Thymus (tissue), 11 donors: ENCODE results near the gene ZIC5. TPM values are rescaled to one million over a fixed set of nuclear protein-coding genes. Genes with fewer than 3 reads are reported as not detected.

Experiments
- DNase-seq, 9 donors: peaks; one replicate each; pipeline ENCODE4 v3.0.0-alpha.2; 2013; ENCODE audit warnings: low spot score in 9 of 9, low read depth in 6 of 9, missing footprints in 1 of 9
- H3K27ac ChIP-seq, 2 donors: one replicate each; pipeline ENCODE4 v1.5.1; 2013; ENCODE audit warnings: control low read depth in 1 of 2, low read depth in 1 of 2, low read length in 1 of 2, mild to moderate bottlenecking in 1 of 2, moderate library complexity in 1 of 2
- H3K27me3 ChIP-seq, 2 donors: one replicate each; pipeline ENCODE4 v1.5.1; 2013; ENCODE audit warnings: low read length in 1 of 2; ENCODE audit not compliant: control insufficient read depth in 2 of 2, insufficient read depth in 1 of 2
- H3K36me3 ChIP-seq, 2 donors: one replicate each; pipeline ENCODE4 v1.5.1; 2013; ENCODE audit warnings: low read length in 1 of 2, mild to moderate bottlenecking in 1 of 2, moderate library complexity in 1 of 2; ENCODE audit not compliant: control insufficient read depth in 2 of 2, insufficient read depth in 2 of 2
- H3K4me1 ChIP-seq, 2 donors: one replicate each; pipeline ENCODE4 v1.5.1; 2013; ENCODE audit warnings: low read length in 2 of 2; ENCODE audit not compliant: control insufficient read depth in 2 of 2, insufficient read depth in 2 of 2
- H3K4me3 ChIP-seq, 2 donors: one replicate each; pipeline ENCODE4 v1.5.1; 2013; ENCODE audit warnings: low read length in 2 of 2, control low read depth in 1 of 2, mild to moderate bottlenecking in 1 of 2
- H3K9me3 ChIP-seq, 2 donors: one replicate each; pipeline ENCODE4 v1.5.1; 2013; ENCODE audit warnings: low read length in 1 of 2, mild to moderate bottlenecking in 1 of 2; ENCODE audit not compliant: control insufficient read depth in 2 of 2, insufficient read depth in 1 of 2
- WGBS: extraction: QIAGEN DNeasy Blood & Tissue Kit; methylation state at CpG from one replicate; pipeline ENCODE4 v1.1.7; 2013; 5-methylcytosine and 5-hydroxymethylcytosine counted together
- polyA plus RNA-seq: library from polyadenylated mRNA; stranded (reverse); fragments of 200-250 nt; gene quantifications from one replicate; pipeline ENCODE4 v1.2.3, GENCODE V29; 2013
- total RNA-seq: library from RNA; stranded (reverse); fragments of 120-200 nt; gene quantifications from one replicate; pipeline ENCODE4 v1.2.4, GENCODE V29; 2013
- donor health status: healthy.

Gene ZIC5
- total and polyA plus RNA-seq, 2 donors: under 0.01 to 0.07 TPM

DNA sequence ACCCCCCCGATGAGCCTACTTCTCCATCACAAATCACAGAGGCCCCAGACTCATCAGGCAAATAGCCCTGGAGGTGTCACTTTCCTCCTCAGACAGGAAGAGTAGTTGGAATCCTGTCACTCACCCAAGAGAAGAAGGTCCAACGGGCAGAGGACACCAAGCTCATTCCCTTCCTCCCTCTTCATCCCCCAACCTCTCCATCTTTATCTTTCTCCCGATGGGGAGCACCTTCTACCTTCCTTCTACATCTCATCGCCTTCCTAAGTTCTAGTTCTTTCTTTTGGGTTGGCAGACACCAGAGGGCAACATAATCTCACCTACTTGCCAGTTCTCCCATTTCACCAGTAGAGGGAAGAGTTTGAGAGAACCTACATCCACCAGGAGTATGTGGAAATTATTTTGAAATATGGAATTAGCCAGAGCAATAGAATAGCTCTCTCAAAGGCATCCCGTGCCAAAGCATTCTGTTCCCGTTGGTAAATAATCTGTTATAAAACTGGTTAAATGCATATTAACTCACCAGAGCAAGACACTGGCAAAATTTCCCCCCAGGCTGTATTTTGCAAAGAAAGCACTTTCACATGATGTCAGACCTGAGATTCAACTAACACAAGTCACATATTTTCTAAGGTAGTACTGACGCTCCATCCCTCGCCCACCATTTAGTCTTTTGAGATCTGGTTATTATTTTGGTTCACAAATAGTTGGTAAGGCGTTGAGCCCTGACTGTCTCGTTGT lies 55.0 kb downstream of the ZIC5 start:
- DNase-seq: peak in 7 of 9 donors; percentile 15 to 71 (median 31)
- H3K27ac ChIP-seq: no peak overlapping the region
- no peaks in the 10 kb centered on the region for H3K4me1 ChIP-seq
- WGBS: 53% methylated on average over 10 of the region's 10 CpGs
- no peaks in the 10 kb centered on the region for H3K36me3 ChIP-seq
- peaks cover 0 to 3% of the 10 kb centered on the region in 2 donors for H3K9me3 ChIP-seq
- peaks cover 0 to 44% of the 10 kb centered on the region in 2 donors for H3K27me3 ChIP-seq
- H3K4me3 ChIP-seq: no peak overlapping the region

DNA sequence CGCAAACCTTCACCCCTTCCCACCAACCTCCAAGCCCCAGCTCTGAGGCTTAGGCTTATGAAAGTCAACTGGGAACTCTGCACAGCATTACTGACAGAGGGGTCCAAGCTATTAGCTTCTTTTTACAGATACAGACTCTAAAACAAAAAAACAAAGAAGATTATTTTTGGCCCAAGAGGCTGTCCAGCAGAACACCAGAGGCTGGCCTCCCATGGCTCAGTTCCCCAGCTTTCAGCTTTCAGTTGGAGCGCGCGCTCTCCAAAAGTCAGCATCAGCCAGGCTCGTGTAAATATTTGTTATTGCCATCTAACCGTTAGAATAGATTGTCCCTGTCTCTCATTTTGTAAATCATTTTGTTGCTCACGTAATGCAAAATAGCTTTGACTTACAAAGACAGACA lies 58.4 kb downstream of the ZIC5 start:
- Histone ChIP-seq H3K4me1 (no peaks in the 10 kb centered on the region), H3K36me3 (no peaks in the 10 kb centered on the region), H3K9me3 (peaks cover 0 to 3% of the 10 kb centered on the region in 2 donors), H3K27me3 (peaks cover 2 to 61% of the 10 kb centered on the region in 2 donors), H3K4me3 (no peak overlapping the region), H3K27ac (no peak overlapping the region)
- 87% methylated on average over 7 of the region's 7 CpGs for WGBS
- no peak for DNase-seq

Other genes with a start within 250 kb of the ZIC5 start
- 0.05 TPM for gene ZIC2, start 10.0 kb upstream of the ZIC5 start, total RNA-seq
- gene ZIC2, start 10.0 kb upstream of the ZIC5 start, polyA plus RNA-seq: 0.30 TPM
- gene PCCA, start 117.3 kb upstream of the ZIC5 start, total RNA-seq: 17.9 TPM
- gene PCCA, start 117.3 kb upstream of the ZIC5 start, polyA plus RNA-seq: 18.2 TPM